Stimulated activated CD4-positive, alpha-beta T cell treated with anti-CD3 and anti-CD28 coated beads, Interleukin-4, amount 100 ng/mL, for 48 hours (primary cell): ENCODE measurements around the gene TTLL5.

Experiments used
- DNase-seq, 2 donors: peaks; one replicate each; pipeline ENCODE4 v3.0.0-alpha.2; 2020; ENCODE audit warnings: low read depth in 2 of 2

TTLL5 gene

DNA sequence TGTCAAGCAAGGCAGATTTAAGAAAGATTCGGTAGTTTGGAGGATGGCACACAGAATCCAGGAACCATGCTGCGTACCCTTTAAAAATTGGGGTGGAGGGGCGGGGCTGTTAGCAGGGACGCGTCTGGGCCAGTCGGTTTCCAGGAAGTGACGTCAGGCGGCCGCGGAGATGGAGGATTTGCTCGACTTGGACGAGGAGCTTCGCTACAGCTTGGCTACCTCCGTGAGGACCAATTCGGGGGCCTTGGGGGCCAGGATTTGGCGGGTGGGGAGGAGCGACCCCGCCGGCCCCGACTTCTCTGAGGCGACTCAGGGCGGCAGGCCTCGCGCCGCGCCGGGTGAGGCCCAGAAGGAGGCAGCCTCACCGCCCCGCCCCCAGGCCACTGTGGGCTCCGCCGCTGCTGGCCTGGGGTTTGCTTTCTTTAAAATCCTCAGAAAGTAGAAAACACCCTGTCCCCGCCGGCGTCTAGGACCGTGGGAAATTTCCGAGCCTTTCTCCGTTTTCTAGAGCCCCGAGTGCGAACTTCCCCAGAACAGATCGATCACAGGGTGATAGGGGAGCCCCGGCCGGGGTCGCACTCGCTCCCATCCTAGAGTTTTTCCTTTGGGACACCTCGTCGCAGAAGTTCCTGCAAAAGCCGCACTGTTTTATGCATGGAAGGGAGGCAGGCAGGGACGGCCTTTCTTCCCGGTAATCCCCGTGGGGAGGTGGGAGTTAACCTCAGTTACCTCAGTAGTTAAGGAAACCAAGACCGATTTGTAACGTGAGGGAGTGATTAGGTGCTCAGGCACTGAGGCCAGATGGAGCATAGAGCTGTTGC, 324.8 kb downstream of the TTLL5 start, which contains the start of gene IFT43:
IFT43 (plus strand) TSS at position 146 of the 821 bp plus-strand sequence; CDS start at position 170, 24 bp downstream.
- DNase-seq, result peak; percentile 91 to 94

DNA sequence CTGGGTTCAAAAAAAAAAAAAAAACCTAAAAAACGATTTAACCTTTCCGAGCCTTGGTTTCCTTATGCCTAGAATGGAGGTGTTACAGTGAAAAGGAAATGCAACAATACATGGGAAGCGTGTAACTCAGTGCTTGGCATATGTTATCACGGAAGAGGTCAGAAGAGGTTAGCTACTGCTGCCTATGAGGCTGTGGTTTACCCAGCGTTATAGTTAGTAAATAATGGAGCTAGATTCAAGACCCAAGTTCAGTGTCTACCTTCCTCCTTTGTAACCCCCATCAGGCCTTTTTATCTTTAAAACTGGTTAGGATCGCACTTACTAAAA, 325.4 kb downstream of the TTLL5 start:
- no peak for DNase-seq

DNA sequence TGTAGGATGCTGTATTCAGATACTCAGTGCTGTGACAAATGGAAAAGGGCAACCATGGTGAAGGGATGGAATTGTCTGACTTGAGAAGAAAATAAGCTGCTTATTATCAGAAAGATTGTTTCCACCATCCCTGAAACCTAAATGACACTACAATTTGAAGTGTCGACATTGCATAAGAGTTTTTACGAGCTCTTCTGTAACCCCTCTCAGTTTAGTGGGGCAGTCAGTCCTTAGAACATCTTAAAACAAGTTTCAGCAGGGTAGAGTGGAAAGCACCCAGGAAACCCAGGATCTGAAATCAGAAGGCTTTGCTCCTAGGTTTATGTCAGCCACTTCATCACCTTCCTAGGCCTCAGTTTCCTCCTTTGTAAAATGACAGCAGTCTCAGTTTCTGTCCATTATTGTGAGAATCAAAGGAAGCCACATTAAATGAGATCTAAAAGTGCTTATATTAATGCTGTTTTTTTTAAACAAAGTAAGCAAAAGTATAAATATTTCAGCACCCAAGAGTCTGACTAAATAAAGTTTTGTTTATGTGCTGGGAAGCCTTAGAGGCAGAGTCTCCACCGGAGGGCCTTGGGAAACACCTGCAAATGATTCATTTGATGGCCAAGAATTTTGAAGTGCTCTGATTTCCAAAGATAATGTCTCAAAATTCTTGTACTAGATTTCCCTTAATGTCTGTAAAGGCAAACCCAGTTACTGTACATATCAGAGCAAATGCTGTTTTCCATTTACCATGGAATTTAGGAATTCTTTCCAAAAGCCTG, 326.3 kb downstream of the TTLL5 start:
- DNase-seq, result no peak

DNA sequence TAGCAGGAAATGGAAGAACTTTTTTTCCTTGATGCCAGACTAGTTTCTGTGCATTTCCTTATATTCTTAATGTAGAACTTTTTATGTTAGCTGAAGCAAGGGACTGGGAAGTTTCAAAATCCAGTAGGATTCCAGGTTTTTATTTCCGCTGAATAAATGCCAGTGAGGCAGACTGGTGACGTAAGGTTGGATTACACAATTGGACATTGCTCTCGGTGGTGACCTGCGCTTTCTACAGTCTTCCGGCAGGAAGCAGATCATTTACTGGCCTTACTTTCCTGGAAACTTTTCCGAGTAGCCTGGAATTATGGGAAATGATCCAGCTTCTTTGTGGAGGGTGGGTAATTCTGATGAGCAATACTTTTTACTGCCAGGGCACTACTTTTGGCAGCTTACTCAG, 328.1 kb downstream of the TTLL5 start:
- no peak for DNase-seq

DNA sequence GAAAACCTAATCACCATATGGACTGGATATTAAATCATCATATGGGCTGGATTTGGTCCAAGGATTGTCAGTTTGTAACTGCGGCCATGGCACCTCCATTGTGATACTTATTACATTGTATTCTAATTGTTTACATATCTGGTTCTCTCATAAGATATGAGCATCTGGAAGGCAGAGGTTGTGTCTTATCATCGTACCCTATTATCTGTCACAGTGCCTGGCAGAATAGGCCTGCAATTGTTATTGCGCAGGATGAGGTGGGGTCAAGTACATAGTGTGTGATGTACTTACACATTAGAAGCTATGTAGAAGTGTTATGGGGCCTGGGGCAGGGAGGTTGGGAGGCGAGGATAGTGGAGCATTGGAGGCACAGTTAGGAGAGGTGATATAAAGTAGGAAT, 329.3 kb downstream of the TTLL5 start:
- DNase-seq, result no peak

DNA sequence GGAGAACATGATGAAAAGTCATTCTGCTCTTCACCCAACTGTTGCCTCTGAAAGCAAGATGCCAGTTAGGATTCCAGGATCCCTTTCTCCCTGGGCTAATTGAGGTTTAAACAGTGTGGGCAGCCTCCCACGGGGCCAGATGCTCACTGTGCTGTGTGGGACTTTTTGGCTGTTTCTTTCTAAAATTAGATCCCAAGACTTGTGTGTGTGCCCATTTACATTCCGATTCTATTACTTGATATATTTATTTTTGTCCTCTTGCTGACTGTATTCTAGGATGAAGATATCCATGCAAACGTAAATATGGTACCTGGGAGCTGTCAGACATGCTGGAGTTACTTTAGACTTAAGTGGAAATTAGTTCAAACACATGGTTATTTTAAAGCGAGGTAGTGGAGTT, 330.7 kb downstream of the TTLL5 start:
- DNase-seq, result no peak

DNA sequence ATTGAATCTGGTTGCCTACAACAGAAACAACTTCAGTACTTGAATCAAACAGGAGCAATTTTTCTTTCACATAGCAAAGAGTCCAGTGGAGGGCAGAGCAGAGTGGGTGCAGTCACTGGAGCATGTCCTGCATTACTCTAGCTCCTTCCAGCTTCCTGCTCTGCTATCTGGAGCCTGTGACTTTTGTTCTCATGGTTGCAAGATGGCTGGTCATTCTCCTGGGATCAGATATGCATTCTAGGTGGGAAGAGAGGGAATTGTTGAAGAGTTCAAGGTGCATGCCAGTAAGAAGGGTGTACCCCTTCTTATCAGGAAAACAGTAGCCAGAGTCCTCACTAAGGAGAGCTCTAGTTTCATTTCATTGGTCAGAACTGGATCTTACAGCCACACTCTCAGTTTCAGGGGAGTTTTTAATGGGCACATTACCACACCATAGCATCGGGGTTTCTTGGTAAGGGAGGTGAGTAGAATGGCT, 332.6 kb downstream of the TTLL5 start:
- no peak for DNase-seq

DNA sequence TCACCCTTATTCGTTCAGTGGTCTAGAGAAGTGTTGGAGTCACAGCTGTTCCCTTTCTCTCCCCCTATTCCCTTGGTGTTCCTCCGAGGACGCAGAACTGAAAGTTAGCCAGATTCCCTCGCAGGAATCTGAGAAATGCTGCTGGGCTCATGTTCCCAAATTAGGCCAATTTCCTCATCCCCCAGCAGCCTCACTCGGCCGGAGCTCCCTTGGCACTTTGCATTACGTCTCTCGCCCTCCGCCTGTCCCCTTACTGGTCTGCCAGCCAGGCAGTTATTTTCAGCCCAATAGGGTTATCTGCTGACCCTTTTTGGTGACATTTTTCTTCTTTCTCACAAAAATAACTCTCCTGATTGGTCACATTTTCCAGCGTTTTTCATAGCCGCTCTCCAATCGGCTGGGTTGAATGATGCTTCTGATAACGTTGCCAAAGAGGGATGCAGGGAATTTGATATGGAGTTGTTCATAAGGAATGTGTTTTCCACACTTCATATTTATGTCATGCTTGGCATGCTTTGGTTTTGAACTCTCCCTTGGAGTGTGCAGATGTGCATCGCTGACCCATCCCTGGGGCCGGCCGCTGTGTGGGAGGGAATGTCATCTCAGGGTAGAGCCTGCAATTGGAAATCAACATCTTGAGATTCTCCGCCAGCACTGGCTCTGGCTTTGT, 334.5 kb downstream of the TTLL5 start:
- DNase-seq, result no peak

DNA sequence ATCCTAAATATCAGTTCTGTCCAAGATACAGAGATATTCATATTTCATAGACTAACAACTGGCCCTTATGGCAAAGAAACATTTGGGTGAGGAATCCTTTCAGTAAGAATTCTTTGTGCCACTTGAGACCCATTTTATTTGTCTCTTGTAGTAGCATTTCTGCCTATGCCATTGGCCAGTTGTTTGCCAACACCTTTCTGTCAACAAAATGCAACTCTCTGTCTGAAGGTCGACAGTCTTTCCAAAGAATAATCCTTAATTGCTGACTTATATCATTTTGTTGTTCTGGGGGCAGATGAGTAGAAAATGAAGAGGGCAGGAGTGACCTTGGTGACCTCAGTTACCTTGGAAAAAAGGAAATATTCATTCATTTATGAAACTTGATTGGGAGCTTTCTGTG, 335.4 kb downstream of the TTLL5 start:
- DNase-seq, result no peak

DNA sequence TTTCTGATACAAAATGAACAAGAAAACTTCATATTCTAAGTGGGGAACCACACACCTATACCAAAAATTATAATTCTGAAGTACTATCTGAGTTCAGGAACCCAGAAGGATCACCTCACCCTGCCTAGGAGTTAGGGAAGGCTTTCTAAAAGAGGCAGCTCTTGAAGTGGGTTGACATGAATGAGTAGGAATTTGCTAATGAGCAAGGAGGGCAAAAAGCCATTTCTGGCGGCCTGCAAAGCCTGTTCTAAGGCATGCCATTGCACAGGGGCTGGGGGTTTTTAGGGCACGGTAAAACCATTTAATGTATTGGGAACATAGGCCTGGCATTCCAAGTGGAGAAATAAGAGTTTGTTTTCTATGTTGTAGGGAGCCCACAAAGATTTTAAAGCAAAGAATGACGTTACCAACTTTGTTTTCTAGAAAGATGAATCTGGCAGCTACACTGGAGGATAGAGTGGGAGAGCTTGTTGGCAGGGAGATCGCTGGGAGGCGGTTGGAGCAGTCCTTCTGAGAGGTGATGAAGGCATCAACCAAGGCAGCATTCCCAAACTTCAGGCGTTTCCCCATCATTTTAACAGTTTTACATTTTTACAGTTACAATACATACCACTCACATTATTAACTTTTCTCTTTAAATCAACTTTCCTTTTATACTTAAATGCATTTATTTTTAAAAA, 338.6 kb downstream of the TTLL5 start:
- no peak for DNase-seq

DNA sequence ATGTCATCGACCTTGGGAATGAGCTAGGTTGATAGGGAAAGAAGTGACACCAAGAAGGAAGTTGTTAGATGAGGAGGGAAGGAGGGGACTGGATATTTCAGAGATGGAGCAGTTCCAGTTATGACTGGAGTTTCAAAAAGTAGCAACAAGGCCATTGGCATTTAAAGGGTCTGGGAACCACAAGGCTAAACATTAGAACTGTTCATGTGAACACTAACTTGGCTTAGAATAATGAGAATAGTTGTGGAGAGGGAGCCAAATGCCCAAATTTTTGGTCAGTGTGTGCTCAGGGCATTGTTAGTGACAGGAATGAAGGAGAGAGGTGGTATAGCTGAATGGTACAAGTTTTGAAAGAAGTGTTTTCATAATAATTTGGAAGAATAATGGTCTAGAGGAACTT, 341.3 kb downstream of the TTLL5 start:
- no peak for DNase-seq
